Measurements from ENCODE around the gene CLEC1A. TPM values are rescaled to one million over a fixed set of nuclear protein-coding genes. Genes with fewer than 3 reads are reported as not detected.

CLEC1A gene
- not detected in 2 replicates for polyA plus RNA-seq (2014; cell fraction: cytosol; rRNA removed)
- not detected in 2 replicates for polyA plus RNA-seq (2014; cell fraction: nucleus; rRNA removed)

GRCh38 chr12:10098791-10099190 is at the start of gene CLEC1A:
TSS of gene CLEC1A (minus strand) at chr12:10098985. CDS start at chr12:10098922, 63 bp downstream.
- no peak for DNase-seq (ENCODE audit: low spot score)

DNA sequence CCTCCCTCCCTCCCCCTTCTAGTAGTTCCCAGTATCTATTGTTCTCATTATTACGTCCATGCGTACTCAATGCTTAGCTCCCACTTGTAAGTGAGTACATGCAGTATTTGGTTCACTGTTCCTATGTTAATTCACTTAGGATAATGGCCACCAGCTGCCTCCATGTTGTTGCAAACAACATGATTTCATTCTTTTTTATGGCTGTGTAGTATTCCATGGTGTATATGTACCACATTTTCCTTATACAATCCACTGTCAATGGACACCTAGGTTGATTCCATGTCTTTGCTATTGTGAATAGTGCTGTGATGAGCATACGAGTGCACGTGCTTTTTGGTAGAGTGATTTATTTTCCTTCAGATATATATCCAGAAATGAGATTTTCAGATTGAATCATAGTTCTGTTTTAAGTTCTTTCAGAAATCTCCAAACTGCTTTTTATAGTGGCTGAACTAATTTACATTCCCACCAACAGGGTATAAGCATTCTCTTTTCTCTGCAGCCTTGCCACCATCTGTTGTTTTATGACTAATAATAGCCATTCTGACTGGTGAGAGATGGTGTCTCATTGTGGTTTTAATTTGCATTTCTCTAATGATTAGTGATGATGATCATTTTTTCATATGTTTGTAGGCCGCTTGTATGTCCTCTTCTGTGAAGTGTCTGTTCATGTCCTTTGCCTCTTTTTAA is 49.1 kb upstream of the CLEC1A start:
- DNase-seq (ENCODE audit: low spot score), result no peak

DNA sequence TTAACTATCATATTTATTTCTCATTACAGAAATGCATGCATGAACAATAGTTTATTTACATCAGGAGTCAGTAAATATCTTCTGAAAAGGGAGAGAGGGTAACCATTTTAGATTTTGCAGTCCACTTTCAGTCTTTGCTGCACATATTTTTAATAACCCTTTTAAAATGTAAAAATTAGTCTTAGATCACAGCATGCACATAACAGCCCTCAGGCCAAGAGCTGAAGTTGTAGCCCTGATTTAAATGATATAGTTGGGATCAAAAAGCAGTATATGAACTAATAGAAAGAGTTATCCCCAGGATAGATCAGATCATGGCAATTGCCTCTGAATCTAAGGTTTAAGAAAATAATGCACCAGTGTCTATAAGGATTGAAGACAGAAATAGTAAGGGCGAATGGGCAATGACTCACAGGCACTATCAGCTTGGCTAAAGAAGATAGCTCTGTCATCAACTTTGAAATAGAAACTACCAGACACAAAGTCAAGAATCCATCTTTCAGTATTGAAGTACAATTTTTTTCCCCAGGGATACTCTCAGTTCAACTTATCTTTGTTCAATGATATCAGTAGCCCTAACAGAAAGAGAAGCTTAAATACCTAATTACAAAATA is 44.3 kb upstream of the CLEC1A start:
- DNase-seq (ENCODE audit: low spot score), result no peak

DNA sequence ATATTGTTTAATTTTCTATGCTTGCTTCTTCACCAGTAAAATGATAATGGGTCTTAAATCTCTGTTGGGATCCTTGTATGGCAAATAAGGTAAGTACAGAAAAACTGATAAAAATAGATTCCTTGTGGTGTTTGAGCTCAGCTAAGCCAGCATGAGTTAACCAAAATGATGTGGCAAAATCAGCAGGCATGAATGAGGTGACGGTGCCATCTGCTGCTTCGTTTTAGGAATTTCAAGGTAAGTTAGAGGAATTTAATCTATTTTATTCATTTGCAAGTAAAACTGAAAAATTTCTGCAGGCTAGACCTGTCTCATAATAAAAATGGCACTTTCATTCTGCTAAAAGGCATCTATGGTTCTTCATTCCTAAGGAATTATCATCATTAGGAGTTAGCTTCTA is 41.2 kb upstream of the CLEC1A start:
- peak; percentile 31 for DNase-seq (ENCODE audit: low spot score)

DNA sequence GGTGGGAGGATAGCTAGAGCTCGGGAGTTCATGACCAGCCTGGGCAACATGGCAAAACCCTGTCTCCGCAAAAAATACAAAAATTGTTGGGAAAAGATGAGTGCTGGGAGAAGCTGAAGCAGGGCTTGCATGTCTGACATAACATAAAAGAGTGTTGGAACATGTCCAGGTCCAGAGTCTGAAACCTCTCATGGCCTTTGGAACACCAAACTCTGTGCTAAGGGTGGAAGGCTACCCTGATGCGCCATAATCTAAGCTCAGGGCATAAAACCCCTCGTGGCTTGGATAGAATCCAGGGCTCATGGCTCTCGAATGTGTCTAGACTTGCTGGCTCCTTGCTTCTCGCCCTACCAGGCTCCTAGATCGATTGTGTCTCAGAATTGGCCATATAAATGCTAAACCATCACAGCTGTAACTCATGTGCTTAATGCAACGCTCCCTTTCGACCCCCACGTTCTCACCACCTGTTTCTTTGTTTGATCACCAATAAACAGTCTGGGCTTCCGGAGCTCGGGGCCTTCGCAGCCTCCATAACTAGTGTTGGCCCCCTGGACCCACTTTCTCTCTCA is 37.9 kb upstream of the CLEC1A start:
- DNase-seq (ENCODE audit: low spot score), result no peak

- DNase-seq (ENCODE audit: low spot score), result no peak
These were observed 36.3 kb upstream of the CLEC1A start for GRCh38 chr12:10135126-10135525.

GRCh38 chr12:10132850-10133370 is 34.1 kb upstream of the CLEC1A start:
- DNase-seq (ENCODE audit: low spot score), result no peak

- no peak for DNase-seq (ENCODE audit: low spot score)
These were observed 32.4 kb upstream of the CLEC1A start for GRCh38 chr12:10131111-10131690.

DNA sequence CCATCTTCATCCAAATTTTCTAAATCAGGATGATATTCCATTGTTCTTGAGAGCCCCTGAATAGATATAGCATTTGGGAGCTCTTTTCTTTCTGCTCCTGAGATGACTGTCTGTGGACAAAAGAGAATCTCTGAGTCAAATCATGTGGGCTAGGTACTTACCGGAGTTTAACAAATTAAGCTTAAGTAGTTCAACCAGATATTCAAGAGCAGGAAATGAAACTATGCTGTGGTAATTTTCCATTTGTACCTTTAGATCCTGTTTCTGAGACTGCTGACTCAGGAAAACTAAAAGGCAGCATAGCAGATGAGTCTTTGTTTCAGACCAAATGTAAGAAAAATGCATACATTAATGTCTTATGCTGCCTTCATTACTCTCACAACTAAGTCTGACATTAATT is 31.3 kb upstream of the CLEC1A start, which contains the start of gene CLEC7A:
Gene CLEC7A, minus strand, starts transcription at position 158 of the 400 bp plus-strand sequence. Its CDS starts 117 bp downstream, at position 41.
- DNase-seq (ENCODE audit: low spot score), result no peak

GRCh38 chr12:10128687-10129086 is 29.9 kb upstream of the CLEC1A start:
- no peak for DNase-seq (ENCODE audit: low spot score)

- no peak for DNase-seq (ENCODE audit: low spot score)
These were observed 27.6 kb upstream of the CLEC1A start for GRCh38 chr12:10126413-10126812.

DNA sequence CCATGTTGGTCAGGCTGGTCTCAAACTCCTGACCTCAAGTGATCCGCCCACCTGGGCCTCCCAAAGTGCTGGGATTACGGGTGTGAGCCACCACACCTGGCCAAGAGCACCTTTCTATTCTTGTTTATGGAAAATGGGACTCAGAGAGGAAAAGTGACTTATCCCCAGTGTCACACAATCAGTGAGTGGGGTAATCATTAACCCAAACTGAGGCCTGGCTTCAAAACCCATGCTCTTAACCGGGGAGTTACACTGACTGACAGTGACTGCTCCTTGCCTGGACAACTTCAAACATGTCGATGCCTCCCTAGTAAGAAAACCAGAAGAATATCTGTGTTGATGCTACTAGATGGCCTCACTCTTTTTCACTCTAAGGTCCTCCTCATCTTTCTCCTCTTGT is 23.9 kb upstream of the CLEC1A start:
- no peak for DNase-seq (ENCODE audit: low spot score)

DNA sequence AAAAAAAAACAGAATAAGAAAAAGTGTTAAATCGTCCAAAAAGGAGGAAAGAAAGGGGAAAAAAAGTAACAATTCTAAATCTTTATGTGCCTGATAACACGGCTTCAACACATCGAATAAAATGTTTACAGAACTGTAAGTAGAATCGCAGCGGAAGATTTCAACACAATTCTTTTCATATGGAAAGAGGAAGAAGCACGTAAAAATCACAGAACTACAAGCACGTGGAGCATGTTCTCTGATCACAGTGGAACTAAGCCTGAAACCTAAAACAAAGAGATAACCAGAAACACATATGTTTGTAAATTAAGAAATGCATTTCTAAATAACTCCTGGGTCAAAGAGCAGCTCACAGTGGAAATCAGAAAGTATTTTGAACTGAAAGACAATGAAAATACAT is 22.5 kb upstream of the CLEC1A start:
- no peak for DNase-seq (ENCODE audit: low spot score)

DNA sequence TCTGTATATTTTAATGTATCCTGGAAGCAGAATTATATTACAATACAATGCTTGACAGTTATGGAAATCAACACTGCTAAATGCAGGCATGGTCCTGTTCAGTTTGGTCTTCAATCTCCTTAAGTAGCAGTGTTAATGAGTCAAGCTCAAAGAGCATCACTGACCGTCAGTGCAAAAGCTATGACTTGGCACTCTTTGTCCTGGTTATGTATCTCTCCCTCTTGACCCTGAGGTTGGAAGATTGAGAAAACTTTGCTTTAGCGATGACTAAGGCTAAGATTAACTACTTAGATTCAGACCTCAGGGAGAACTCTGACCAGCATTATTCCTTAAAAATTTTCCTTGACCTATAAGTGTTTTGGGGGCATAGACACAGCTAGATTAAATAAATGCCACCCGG is 20.3 kb upstream of the CLEC1A start:
- no peak for DNase-seq (ENCODE audit: low spot score)

DNA sequence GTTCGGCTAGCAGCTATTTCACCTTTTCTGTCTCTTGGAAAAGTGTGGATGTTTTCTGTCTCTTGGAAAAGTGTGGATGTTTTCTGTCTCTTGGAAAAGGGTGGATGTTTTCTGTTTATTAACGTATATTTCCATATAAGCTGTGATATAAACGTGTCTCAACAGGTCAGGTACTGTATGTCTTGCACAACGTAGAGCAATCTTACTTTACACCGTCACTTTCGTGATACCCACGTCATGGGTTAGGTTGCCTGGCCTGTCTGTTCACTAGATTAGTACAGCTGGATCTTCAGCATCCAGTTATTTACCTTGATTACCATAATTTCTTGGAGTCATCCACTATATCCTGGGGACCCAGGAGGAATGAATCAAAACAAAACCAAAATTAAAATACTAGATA is 17.1 kb upstream of the CLEC1A start:
- DNase-seq (ENCODE audit: low spot score), result no peak

- no peak for DNase-seq (ENCODE audit: low spot score)
These were observed 16.5 kb upstream of the CLEC1A start for GRCh38 chr12:10115311-10115710.

- DNase-seq (ENCODE audit: low spot score), result no peak
These were observed 15.1 kb upstream of the CLEC1A start for GRCh38 chr12:10113920-10114319.

DNA sequence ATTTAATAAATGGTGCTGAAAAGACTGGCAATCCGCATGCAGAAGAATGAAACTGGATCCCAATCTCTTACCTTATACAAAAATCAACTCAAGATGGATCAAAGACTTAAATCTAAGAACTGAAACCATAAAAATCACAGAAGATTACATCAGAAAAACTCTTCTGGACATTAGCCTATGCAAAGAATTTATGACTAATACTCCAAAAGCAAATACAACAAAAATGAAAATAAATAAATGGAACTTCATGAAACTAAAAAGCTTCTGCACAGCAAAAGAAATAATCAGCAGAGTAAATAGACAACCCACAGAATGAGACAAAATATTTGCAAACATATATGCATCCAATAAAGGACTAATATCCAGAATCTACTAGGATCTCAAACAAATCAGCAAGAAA is 14.3 kb upstream of the CLEC1A start:
- DNase-seq (ENCODE audit: low spot score), result no peak

DNA sequence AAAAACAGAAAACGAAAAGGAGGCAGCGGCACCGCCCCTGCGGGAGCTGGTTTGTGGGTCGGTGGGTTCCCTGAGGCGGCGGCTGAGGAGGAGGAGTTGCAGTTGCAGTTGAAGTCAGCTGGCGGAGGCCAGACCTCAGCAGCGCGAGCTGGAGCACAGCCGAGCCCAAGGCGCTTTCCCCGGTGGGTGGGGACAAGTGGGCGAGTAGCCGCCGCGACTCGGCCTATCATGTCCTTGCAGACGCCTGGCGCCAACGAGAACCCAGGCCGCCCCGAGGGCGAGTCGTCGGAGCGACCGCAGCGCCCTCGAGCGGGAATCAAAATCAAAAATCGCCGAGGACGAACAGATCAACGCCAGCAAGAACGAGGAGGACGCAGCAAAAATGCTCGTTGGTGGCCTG is 12.7 kb upstream of the CLEC1A start:
- DNase-seq (ENCODE audit: low spot score), result no peak

- DNase-seq (ENCODE audit: low spot score), result no peak
These were observed 11.6 kb upstream of the CLEC1A start for GRCh38 chr12:10110256-10110844.

DNA sequence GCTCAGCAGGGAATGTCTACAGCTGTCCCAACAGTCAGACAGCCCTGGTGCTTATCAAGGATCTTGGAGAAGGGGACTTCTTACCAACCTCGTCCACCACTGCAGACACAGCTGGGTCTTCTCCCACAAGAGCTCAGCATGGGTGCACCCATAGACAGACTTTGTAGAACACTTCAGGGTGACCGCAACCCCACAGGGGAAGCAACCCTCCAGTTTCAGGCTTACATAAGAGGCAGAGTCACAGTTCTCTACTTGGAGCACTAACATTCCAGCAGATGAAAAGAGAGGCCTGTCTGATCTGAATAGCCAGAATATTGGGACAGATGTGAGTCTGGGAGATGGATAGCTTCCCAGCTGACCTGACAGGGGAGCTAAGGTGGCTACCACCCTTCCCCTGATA is 3.5 kb upstream of the CLEC1A start:
- DNase-seq (ENCODE audit: low spot score), result no peak

- no peak for DNase-seq (ENCODE audit: low spot score)
These were observed 2.9 kb upstream of the CLEC1A start for GRCh38 chr12:10101648-10102220.
